Astrocyte (in vitro differentiated cells and primary cell): ENCODE measurements around the gene GAS2. TPM values are rescaled to one million over a fixed set of nuclear protein-coding genes. Genes with fewer than 3 reads are reported as not detected.

Experiments
- DNase-seq: peaks from one replicate; pipeline ENCODE4 v3.0.0-alpha.2; 2010; ENCODE audit warnings: low read depth
- FAIRE-seq: peaks from 2 replicates; lab custom pipeline; 2011; peaks lifted over from hg19 to GRCh38; lab: Jason Lieb, UNC
- H2AFZ ChIP-seq: 2 replicates; pipeline ENCODE4 v1.6.0; 2012; ENCODE audit warnings: low read depth, low read length, inconsistent platforms
- H3K27ac ChIP-seq: 2 replicates; pipeline ENCODE4 v1.5.1; 2011; ENCODE audit warnings: low read depth, low read length, inconsistent platforms
- H3K27me3 ChIP-seq: 2 replicates; pipeline ENCODE4 v1.6.0; 2011; ENCODE audit warnings: low read length, inconsistent platforms; ENCODE audit not compliant: insufficient read depth
- H3K36me3 ChIP-seq: 2 replicates; pipeline ENCODE4 v1.5.1; 2011; ENCODE audit warnings: low read length, inconsistent platforms; ENCODE audit not compliant: insufficient read depth
- H3K4me1 ChIP-seq: 2 replicates; pipeline ENCODE4 v1.5.1; 2011; ENCODE audit warnings: low read length, inconsistent platforms; ENCODE audit not compliant: insufficient read depth
- H3K4me2 ChIP-seq: 2 replicates; pipeline ENCODE4 v1.6.0; 2012; ENCODE audit warnings: low read length, inconsistent platforms
- H3K4me3 ChIP-seq: 2 replicates; pipeline ENCODE4 v1.5.1; 2011; ENCODE audit warnings: low read depth, mild to moderate bottlenecking, low read length, inconsistent platforms; ENCODE audit not compliant: insufficient read depth
- H3K79me2 ChIP-seq: 2 replicates; pipeline ENCODE4 v1.6.0; 2012; ENCODE audit warnings: mild to moderate bottlenecking, low read length, inconsistent platforms; ENCODE audit not compliant: insufficient read depth
- H3K9ac ChIP-seq: 2 replicates; pipeline ENCODE4 v1.6.0; 2012; ENCODE audit warnings: mild to moderate bottlenecking, low read length, inconsistent platforms
- H3K9me3 ChIP-seq: 2 replicates; pipeline ENCODE4 v1.5.1; 2012; ENCODE audit warnings: low read depth, mild to moderate bottlenecking, low read length, inconsistent platforms; ENCODE audit not compliant: insufficient read depth
- H4K20me1 ChIP-seq: 2 replicates; pipeline ENCODE4 v1.6.0; 2012; ENCODE audit warnings: low read length, inconsistent platforms; ENCODE audit not compliant: insufficient read depth
- H3K27ac Mint-ChIP-seq: one replicate; pipeline ENCODE4 v1.8.0; 2021; ENCODE audit warnings: mild to moderate bottlenecking, mixed read lengths; ENCODE audit not compliant: unreplicated experiment
- H3K27me3 Mint-ChIP-seq: one replicate; pipeline ENCODE4 v1.8.0; 2021; ENCODE audit warnings: low read depth, mixed read lengths; ENCODE audit not compliant: unreplicated experiment
- H3K36me3 Mint-ChIP-seq: one replicate; pipeline ENCODE4 v1.8.0; 2021; ENCODE audit warnings: low read depth, mixed read lengths; ENCODE audit not compliant: unreplicated experiment
- H3K4me1 Mint-ChIP-seq: one replicate; pipeline ENCODE4 v1.8.0; 2021; ENCODE audit warnings: low read depth, mixed read lengths; ENCODE audit not compliant: unreplicated experiment
- H3K4me3 Mint-ChIP-seq: one replicate; pipeline ENCODE4 v1.8.0; 2021; ENCODE audit warnings: mild to moderate bottlenecking, moderate library complexity, mixed read lengths; ENCODE audit not compliant: unreplicated experiment
- H3K9me3 Mint-ChIP-seq: one replicate; pipeline ENCODE4 v1.8.0; 2021; ENCODE audit warnings: mild to moderate bottlenecking, mixed read lengths; ENCODE audit not compliant: unreplicated experiment
- EZH2 ChIP-seq: IDR thresholded peaks from 2 replicates; pipeline ENCODE4 v1.6.1; 2012; ENCODE audit warnings: mild to moderate bottlenecking, low read length, inconsistent platforms; ENCODE audit not compliant: insufficient read depth
- total RNA-seq: library from RNA; stranded (reverse); gene quantifications from 2 replicates; pipeline ENCODE4 v1.2.1, GENCODE V29; 2021
- TF ChIP-seq, protein P1 (sequence below): IDR thresholded peaks from 2 replicates; pipeline ENCODE4 v1.5.1; 2011; ENCODE audit warnings: low read depth, mild to moderate bottlenecking, inconsistent platforms, low read length, moderate library complexity; ENCODE audit not compliant: insufficient read depth

The GAS2 gene
- total RNA-seq, 1 donor from 2014 or later: 1.5 TPM

DNA sequence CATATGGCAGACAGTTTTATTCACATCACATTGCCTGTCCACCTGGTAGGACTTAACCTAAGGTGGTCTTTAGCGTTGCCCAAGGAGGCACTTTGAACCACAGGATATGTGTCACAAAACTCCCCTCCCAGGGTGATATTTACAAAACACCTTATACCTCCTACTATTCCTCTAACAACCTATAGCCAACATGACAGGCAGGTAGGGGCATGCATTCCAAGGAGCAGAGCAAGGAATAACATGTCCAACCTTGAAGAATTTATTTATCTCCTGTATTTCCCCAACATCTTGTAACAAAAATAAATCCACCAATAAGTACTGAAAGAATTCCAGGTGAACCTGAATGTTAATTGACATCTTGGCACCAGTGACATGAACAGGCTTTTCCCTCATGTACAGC, 102.7 kb downstream of the GAS2 start:
- no peak overlapping the region for H3K27ac ChIP-seq
- H3K4me3 Mint-ChIP-seq: no peak overlapping the region
- no peaks in the 10 kb centered on the region for H4K20me1 ChIP-seq
- no peak overlapping the region for H3K27ac Mint-ChIP-seq
- H3K27me3 ChIP-seq: no peaks in the 10 kb centered on the region
- H3K4me2 ChIP-seq: no peak overlapping the region
- H3K36me3 Mint-ChIP-seq: no peaks in the 10 kb centered on the region
- no peak overlapping the region for H3K4me3 ChIP-seq
- no peaks in the 10 kb centered on the region for H3K4me1 ChIP-seq
- no peak overlapping the region for H3K9ac ChIP-seq
- H3K9me3 ChIP-seq: no peaks in the 10 kb centered on the region
- no peak overlapping the region for H2AFZ ChIP-seq
- H3K27me3 Mint-ChIP-seq: no peaks in the 10 kb centered on the region
- TF ChIP-seq EZH2: no peak
- TF ChIP-seq, protein P1, sequence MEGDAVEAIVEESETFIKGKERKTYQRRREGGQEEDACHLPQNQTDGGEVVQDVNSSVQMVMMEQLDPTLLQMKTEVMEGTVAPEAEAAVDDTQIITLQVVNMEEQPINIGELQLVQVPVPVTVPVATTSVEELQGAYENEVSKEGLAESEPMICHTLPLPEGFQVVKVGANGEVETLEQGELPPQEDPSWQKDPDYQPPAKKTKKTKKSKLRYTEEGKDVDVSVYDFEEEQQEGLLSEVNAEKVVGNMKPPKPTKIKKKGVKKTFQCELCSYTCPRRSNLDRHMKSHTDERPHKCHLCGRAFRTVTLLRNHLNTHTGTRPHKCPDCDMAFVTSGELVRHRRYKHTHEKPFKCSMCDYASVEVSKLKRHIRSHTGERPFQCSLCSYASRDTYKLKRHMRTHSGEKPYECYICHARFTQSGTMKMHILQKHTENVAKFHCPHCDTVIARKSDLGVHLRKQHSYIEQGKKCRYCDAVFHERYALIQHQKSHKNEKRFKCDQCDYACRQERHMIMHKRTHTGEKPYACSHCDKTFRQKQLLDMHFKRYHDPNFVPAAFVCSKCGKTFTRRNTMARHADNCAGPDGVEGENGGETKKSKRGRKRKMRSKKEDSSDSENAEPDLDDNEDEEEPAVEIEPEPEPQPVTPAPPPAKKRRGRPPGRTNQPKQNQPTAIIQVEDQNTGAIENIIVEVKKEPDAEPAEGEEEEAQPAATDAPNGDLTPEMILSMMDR: no peak
- DNase-seq (no peak), FAIRE-seq (no peak)
- H3K36me3 ChIP-seq: no peaks in the 10 kb centered on the region
- H3K79me2 ChIP-seq: no peaks in the 10 kb centered on the region
- H3K9me3 Mint-ChIP-seq: no peaks in the 10 kb centered on the region
- H3K4me1 Mint-ChIP-seq: no peaks in the 10 kb centered on the region

- Histone ChIP-seq H3K9me3 (no peaks in the 10 kb centered on the region), H3K36me3 (no peaks in the 10 kb centered on the region), H3K9ac (no peak overlapping the region), H3K79me2 (no peaks in the 10 kb centered on the region), H3K27me3 (no peaks in the 10 kb centered on the region), H3K4me2 (no peak overlapping the region), H4K20me1 (no peaks in the 10 kb centered on the region), H3K27ac (no peak overlapping the region), H2AFZ (no peak overlapping the region), H3K4me1 (no peaks in the 10 kb centered on the region), H3K4me3 (no peak overlapping the region)
- Mint-ChIP-seq H3K27ac (no peak overlapping the region), H3K27me3 (no peaks in the 10 kb centered on the region), H3K4me3 (no peak overlapping the region), H3K4me1 (no peaks in the 10 kb centered on the region), H3K36me3 (no peaks in the 10 kb centered on the region), H3K9me3 (no peaks in the 10 kb centered on the region)
- TF ChIP-seq, protein P1: no peak
- TF ChIP-seq EZH2: no peak
- no peak for FAIRE-seq
- DNase-seq: no peak
These were observed 108.3 kb downstream of the GAS2 start for GRCh38 chr11:22774716-22775115.

- H3K9ac ChIP-seq: no peak overlapping the region
- no peak overlapping the region for H3K4me2 ChIP-seq
- H3K4me1 ChIP-seq: no peaks in the 10 kb centered on the region
- Mint-ChIP-seq H3K27ac (no peak overlapping the region), H3K36me3 (no peaks in the 10 kb centered on the region), H3K4me1 (no peaks in the 10 kb centered on the region), H3K27me3 (no peaks in the 10 kb centered on the region), H3K9me3 (no peaks in the 10 kb centered on the region), H3K4me3 (no peak overlapping the region)
- no peaks in the 10 kb centered on the region for H3K36me3 ChIP-seq
- no peak for FAIRE-seq
- H3K9me3 ChIP-seq: no peaks in the 10 kb centered on the region
- H3K27ac ChIP-seq: no peak overlapping the region
- no peak overlapping the region for H2AFZ ChIP-seq
- no peaks in the 10 kb centered on the region for H3K27me3 ChIP-seq
- H4K20me1 ChIP-seq: no peaks in the 10 kb centered on the region
- H3K4me3 ChIP-seq: no peak overlapping the region
- TF ChIP-seq, protein P1: no peak
- no peak for TF ChIP-seq EZH2
- no peaks in the 10 kb centered on the region for H3K79me2 ChIP-seq
- DNase-seq: no peak
These were observed 108.8 kb downstream of the GAS2 start for GRCh38 chr11:22775248-22775647.
